Measurements from ENCODE around the gene TENT5C.

TENT5C gene

GRCh38 chr1:117609471-117609911, 3.6 kb downstream of the TENT5C start:
- Histone ChIP-seq H3K9ac (ENCODE audit: low read depth, low read length, poor library complexity, severe bottlenecking) (peak overlapping the region; percentile 92), H3K4me3 (ENCODE audit: low read length, poor library complexity, severe bottlenecking) (peak overlapping the region; percentile 97), H3K9me2 (replicated peaks; ENCODE audit: low read depth, low read length) (no peaks in the 10 kb centered on the region), H3K4me1 (ENCODE audit: insufficient read depth, low read length, poor library complexity, severe bottlenecking) (peaks cover 67% of the 10 kb centered on the region), H3K4me2 (ENCODE audit: low read depth, low read length, poor library complexity, severe bottlenecking) (peak overlapping the region; percentile 96), H4K20me1 (ENCODE audit: insufficient read depth, low read length, poor library complexity, severe bottlenecking) (peaks cover 58% of the 10 kb centered on the region), H3K9me3 (ENCODE audit: insufficient read depth, low read depth, low read length) (no peaks in the 10 kb centered on the region), H3K27me3 (ENCODE audit: insufficient read depth, low read length, poor library complexity, severe bottlenecking) (no peaks in the 10 kb centered on the region), H3K79me2 (ENCODE audit: insufficient read depth, low read length) (peaks cover 84% of the 10 kb centered on the region), H3K36me3 (ENCODE audit: insufficient read depth, low read length) (no peaks in the 10 kb centered on the region), H2AFZ (ENCODE audit: low read length) (no peak overlapping the region), H3F3A (ENCODE audit: low read depth) (peaks cover 5% of the 10 kb centered on the region; the same call in 1 of the 2 replicates)
- TF ChIP-seq EZH2phosphoT487 (IDR thresholded peaks at IDR 0.05; ENCODE audit: borderline replicate concordance) (no peak), CTCF (conservative IDR thresholded peaks at IDR 0.05; ENCODE audit: low read length) (no peak)

- H3K27me3 ChIP-seq (ENCODE audit: insufficient read depth, low read length, poor library complexity, severe bottlenecking): no peaks in the 10 kb centered on the region
- H3F3A ChIP-seq (ENCODE audit: low read depth): peaks cover 5% of the 10 kb centered on the region; the same call in 1 of the 2 replicates
- no peaks in the 10 kb centered on the region for H3K36me3 ChIP-seq (ENCODE audit: insufficient read depth, low read length)
- H3K9me3 ChIP-seq (ENCODE audit: insufficient read depth, low read depth, low read length): no peaks in the 10 kb centered on the region
- H3K79me2 ChIP-seq (ENCODE audit: insufficient read depth, low read length): peaks cover 89% of the 10 kb centered on the region
- peak overlapping the region; percentile 92 for H3K9ac ChIP-seq (ENCODE audit: low read depth, low read length, poor library complexity, severe bottlenecking)
- H4K20me1 ChIP-seq (ENCODE audit: insufficient read depth, low read length, poor library complexity, severe bottlenecking): peaks cover 58% of the 10 kb centered on the region
- TF ChIP-seq CTCF (conservative IDR thresholded peaks at IDR 0.05; ENCODE audit: low read length): no peak
- TF ChIP-seq EZH2phosphoT487 (IDR thresholded peaks at IDR 0.05; ENCODE audit: borderline replicate concordance): no peak
- no peaks in the 10 kb centered on the region for H3K9me2 ChIP-seq (replicated peaks; ENCODE audit: low read depth, low read length)
- H3K4me1 ChIP-seq (ENCODE audit: insufficient read depth, low read length, poor library complexity, severe bottlenecking): peaks cover 72% of the 10 kb centered on the region
- peak overlapping the region; percentile 96 for H3K4me2 ChIP-seq (ENCODE audit: low read depth, low read length, poor library complexity, severe bottlenecking)
- H3K4me3 ChIP-seq (ENCODE audit: low read length, poor library complexity, severe bottlenecking): peak overlapping the region; percentile 97
- H2AFZ ChIP-seq (ENCODE audit: low read length): no peak overlapping the region
Observed at GRCh38 chr1:117610036-117610435, 4.2 kb downstream of the TENT5C start.

- Histone ChIP-seq H3K4me1 (ENCODE audit: insufficient read depth, low read length, poor library complexity, severe bottlenecking) (peaks cover 82% of the 10 kb centered on the region), H3K4me2 (ENCODE audit: low read depth, low read length, poor library complexity, severe bottlenecking) (peak overlapping the region; percentile 96)
Observed at GRCh38 chr1:117611121-117611601, 5.3 kb downstream of the TENT5C start.

More at GRCh38 chr1:117611121-117611601, 5.3 kb downstream of the TENT5C start:
- Histone ChIP-seq H3F3A (ENCODE audit: low read depth) (peaks cover 5% of the 10 kb centered on the region; the same call in 1 of the 2 replicates), H3K4me3 (ENCODE audit: low read length, poor library complexity, severe bottlenecking) (peak overlapping the region; percentile 97), H3K79me2 (ENCODE audit: insufficient read depth, low read length) (peaks cover 98% of the 10 kb centered on the region), H3K9me3 (ENCODE audit: insufficient read depth, low read depth, low read length) (no peaks in the 10 kb centered on the region), H3K36me3 (ENCODE audit: insufficient read depth, low read length) (no peaks in the 10 kb centered on the region), H3K9ac (ENCODE audit: low read depth, low read length, poor library complexity, severe bottlenecking) (peak overlapping the region; percentile 16), H2AFZ (ENCODE audit: low read length) (no peak overlapping the region), H3K9me2 (replicated peaks; ENCODE audit: low read depth, low read length) (no peaks in the 10 kb centered on the region), H3K27me3 (ENCODE audit: insufficient read depth, low read length, poor library complexity, severe bottlenecking) (no peaks in the 10 kb centered on the region), H4K20me1 (ENCODE audit: insufficient read depth, low read length, poor library complexity, severe bottlenecking) (peaks cover 62% of the 10 kb centered on the region)
- TF ChIP-seq EZH2phosphoT487 (IDR thresholded peaks at IDR 0.05; ENCODE audit: borderline replicate concordance): no peak
- TF ChIP-seq CTCF (conservative IDR thresholded peaks at IDR 0.05; ENCODE audit: low read length): no peak
